Activated CD8-positive, alpha-beta T cell treated with anti-CD3 and anti-CD28 coated beads for 36 hours (primary cell): Measurements from ENCODE around the gene ALDH18A1. TPM values are rescaled to one million over a fixed set of nuclear protein-coding genes. Genes with fewer than 3 reads are reported as not detected.

Experiments
- ATAC-seq: fragments of 200-7000 bp; cut with Tn5 transposase; one replicate; pipeline ENCODE4 v1.10.0; 2021; ENCODE audit warnings: mild to moderate bottlenecking, moderate library complexity
- CTCF ChIA-PET: fragments of 350-600 bp; sonication (Branson Sonifier 250); formaldehyde crosslinking; loops from one replicate; lab custom pipeline; 2021; ENCODE audit warnings: antibody characterized with exemption; lab: Charles Lee
- POLR2A ChIA-PET: fragments of 350-600 bp; sonication (Branson Sonifier 250); formaldehyde crosslinking; loops from one replicate; lab custom pipeline; 2021; ENCODE audit warnings: antibody characterized with exemption; lab: Charles Lee
- DNase-seq: peaks from one replicate; pipeline ENCODE4 v3.0.0-alpha.2; 2020
- H3K27ac Mint-ChIP-seq: one replicate; pipeline ENCODE4 v1.8.0; 2021; ENCODE audit warnings: mild to moderate bottlenecking, mixed read lengths
- H3K27me3 Mint-ChIP-seq: one replicate; pipeline ENCODE4 v1.8.0; 2021; ENCODE audit warnings: mixed read lengths
- H3K36me3 Mint-ChIP-seq: one replicate; pipeline ENCODE4 v1.8.0; 2021; ENCODE audit warnings: low read depth, mixed read lengths
- H3K4me1 Mint-ChIP-seq: one replicate; pipeline ENCODE4 v1.8.0; 2021; ENCODE audit warnings: low read depth, mixed read lengths
- H3K4me3 Mint-ChIP-seq: one replicate; pipeline ENCODE4 v1.8.0; 2021; ENCODE audit warnings: mild to moderate bottlenecking, moderate library complexity, mixed read lengths
- H3K9me3 Mint-ChIP-seq: one replicate; pipeline ENCODE4 v1.8.0; 2021; ENCODE audit warnings: mixed read lengths
- CTCF ChIP-seq: fragments of 200-600 bp; IDR thresholded peaks from one replicate; pipeline ENCODE4 v1.8.0; 2022; ENCODE audit warnings: antibody characterized with exemption, mild to moderate bottlenecking
- intact Hi-C: fragments of 100-400 bp; cut with micrococcal nuclease; formaldehyde crosslinking; loops from one replicate; pipeline ENCODE4 v1.10.0; 2022
- total RNA-seq, 2 experiments: library from RNA; stranded (reverse); gene quantifications; one replicate each; pipeline ENCODE4 v1.2.3, GENCODE V29; 2021

Gene ALDH18A1
- total RNA-seq, 2 experiments from 2014 or later, result 119 TPM

- Mint-ChIP-seq H3K36me3 (peaks cover 64% of the 10 kb centered on the region), H3K27me3 (no peaks in the 10 kb centered on the region), H3K4me3 (no peak overlapping the region), H3K9me3 (no peaks in the 10 kb centered on the region), H3K4me1 (no peaks in the 10 kb centered on the region), H3K27ac (no peak overlapping the region)
- ATAC-seq (no peak), DNase-seq (no peak)
- ChIA-PET POLR2A (no interaction called here), CTCF (no interaction called here)
- intact Hi-C loops, result no loop called here
- no peak for TF ChIP-seq CTCF
These were observed 40.1 kb downstream of the ALDH18A1 start for GRCh38 chr10:95616446-95616845.

GRCh38 chr10:95613330-95613729, 43.2 kb downstream of the ALDH18A1 start:
- no peak for TF ChIP-seq CTCF
- intact Hi-C loops, result no loop called here
- H3K4me1 Mint-ChIP-seq, result no peaks in the 10 kb centered on the region
- ATAC-seq (no peak), DNase-seq (no peak)
- ChIA-PET CTCF (no interaction called here), POLR2A (no interaction called here)
- H3K4me3 Mint-ChIP-seq, result no peak overlapping the region
- H3K9me3 Mint-ChIP-seq, result no peaks in the 10 kb centered on the region
- no peak overlapping the region for H3K27ac Mint-ChIP-seq
- H3K27me3 Mint-ChIP-seq, result no peaks in the 10 kb centered on the region
- peaks cover 62% of the 10 kb centered on the region for H3K36me3 Mint-ChIP-seq

GRCh38 chr10:95610727-95611126, 45.8 kb downstream of the ALDH18A1 start:
- Mint-ChIP-seq H3K36me3 (peaks cover 64% of the 10 kb centered on the region), H3K27ac (no peak overlapping the region), H3K9me3 (no peaks in the 10 kb centered on the region), H3K4me1 (no peaks in the 10 kb centered on the region), H3K4me3 (no peak overlapping the region), H3K27me3 (no peaks in the 10 kb centered on the region)
- ATAC-seq (no peak), DNase-seq (no peak)
- no peak for TF ChIP-seq CTCF
- ChIA-PET CTCF (interaction anchor here (1.2 kb wide), 1 partner anchor 9 kb away, joined by 3 read pairs; no protein-coding TSS in a partner anchor), POLR2A (no interaction called here)
- intact Hi-C loops, result no loop called here

GRCh38 chr10:95606922-95607321, 49.6 kb downstream of the ALDH18A1 start:
- no peaks in the 10 kb centered on the region for H3K4me1 Mint-ChIP-seq

GRCh38 chr10:95605163-95605562, 51.3 kb downstream of the ALDH18A1 start:
- Mint-ChIP-seq H3K9me3 (no peaks in the 10 kb centered on the region), H3K27ac (no peak overlapping the region), H3K27me3 (no peaks in the 10 kb centered on the region), H3K4me1 (no peaks in the 10 kb centered on the region), H3K36me3 (peaks cover 28% of the 10 kb centered on the region), H3K4me3 (no peak overlapping the region)
- DNase-seq (no peak), ATAC-seq (no peak)
- ChIA-PET CTCF (interaction anchor here (1.4 to 6.8 kb wide), 4 partner anchors 89 to 230 kb away, joined by 4 to 76 read pairs (median 20); partner anchors contain the start of gene TCTN3), POLR2A (no interaction called here)
- intact Hi-C loops, result no loop called here
- TF ChIP-seq CTCF, result no peak

More at GRCh38 chr10:95606922-95607321, 49.6 kb downstream of the ALDH18A1 start:
- no peak for ATAC-seq
- peaks cover 39% of the 10 kb centered on the region for H3K36me3 Mint-ChIP-seq
- no peak overlapping the region for H3K27ac Mint-ChIP-seq
- TF ChIP-seq CTCF, result no peak
- intact Hi-C loops, result no loop called here
- no peaks in the 10 kb centered on the region for H3K9me3 Mint-ChIP-seq
- ChIA-PET POLR2A (no interaction called here), CTCF (no interaction called here)
- no peak for DNase-seq
- no peaks in the 10 kb centered on the region for H3K27me3 Mint-ChIP-seq
- H3K4me3 Mint-ChIP-seq, result no peak overlapping the region
